GM18873 (cell line): Measurements from ENCODE around the gene GOT1.
A peak's percentile ranks its signal among the peaks of the same experiment; 100 is the strongest.

Experiments
- ATAC-seq: cut with Tn5 transposase; IDR thresholded peaks from one replicate; pipeline ENCODE4 v1.9.1; 2021; ENCODE audit warnings: mild to moderate bottlenecking, moderate library complexity, moderate number of reproducible peaks; ENCODE audit not compliant: unreplicated experiment, low FRiP score

The GOT1 gene

GRCh38 chr10:99430451-99431189 lies at the start of gene GOT1:
GOT1 (minus strand) TSS chr10:99430624; CDS start chr10:99430565, 59 bp downstream.
- ATAC-seq = peak; percentile 98

- ATAC-seq = no peak
Measured at GRCh38 chr10:99470327-99470726, 39.9 kb upstream of the GOT1 start.

GRCh38 chr10:99467236-99467999 lies 37.0 kb upstream of the GOT1 start:
- no peak for ATAC-seq

GRCh38 chr10:99466632-99467223 lies 36.3 kb upstream of the GOT1 start:
- no peak for ATAC-seq

- ATAC-seq = no peak
Measured at GRCh38 chr10:99461230-99461629, 30.8 kb upstream of the GOT1 start.

DNA sequence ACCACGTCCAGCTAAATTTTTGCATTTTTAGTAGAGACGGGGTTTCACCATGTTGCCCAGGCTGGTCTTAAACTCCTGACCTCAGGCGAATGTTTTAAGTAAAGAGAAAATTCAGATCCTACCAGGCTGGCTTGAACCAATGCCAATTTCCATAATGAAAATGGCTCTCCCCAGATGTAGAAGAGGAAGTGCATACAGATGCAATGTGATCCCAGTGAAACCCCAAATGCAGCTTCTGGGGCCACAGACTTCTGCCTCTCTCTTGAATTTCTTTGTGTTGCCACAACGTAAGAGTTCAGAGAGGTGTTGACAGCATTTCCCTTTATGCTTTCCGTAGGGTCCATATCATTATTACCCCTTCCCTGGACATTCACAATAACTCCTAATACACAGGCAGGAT lies 29.6 kb upstream of the GOT1 start:
- ATAC-seq = no peak

DNA sequence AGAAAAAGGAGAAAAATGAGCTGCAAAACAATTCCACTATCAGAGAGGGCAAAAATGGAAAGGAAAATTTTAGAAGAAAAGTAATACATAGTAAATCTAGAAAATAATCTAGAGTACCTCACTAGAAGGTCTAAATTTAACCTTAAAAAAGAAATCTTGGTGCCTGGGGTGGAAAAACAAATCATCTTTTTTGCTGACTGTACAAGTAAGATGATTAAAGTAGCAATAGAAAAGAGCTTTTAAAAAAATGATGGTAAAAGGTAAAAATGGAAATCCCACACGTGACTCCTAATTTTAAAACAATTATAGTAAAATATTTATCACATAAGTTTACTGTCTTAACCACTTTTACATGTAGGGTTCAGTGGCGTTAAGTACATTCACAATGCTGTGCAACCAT lies 28.8 kb upstream of the GOT1 start:
- ATAC-seq = no peak

GRCh38 chr10:99457813-99458212 lies 27.4 kb upstream of the GOT1 start:
- no peak for ATAC-seq

GRCh38 chr10:99456931-99457288 lies 26.5 kb upstream of the GOT1 start:
- no peak for ATAC-seq

GRCh38 chr10:99456207-99456930 lies 25.9 kb upstream of the GOT1 start:
- ATAC-seq = no peak

- no peak for ATAC-seq
Measured at GRCh38 chr10:99451981-99452380, 21.6 kb upstream of the GOT1 start.

DNA sequence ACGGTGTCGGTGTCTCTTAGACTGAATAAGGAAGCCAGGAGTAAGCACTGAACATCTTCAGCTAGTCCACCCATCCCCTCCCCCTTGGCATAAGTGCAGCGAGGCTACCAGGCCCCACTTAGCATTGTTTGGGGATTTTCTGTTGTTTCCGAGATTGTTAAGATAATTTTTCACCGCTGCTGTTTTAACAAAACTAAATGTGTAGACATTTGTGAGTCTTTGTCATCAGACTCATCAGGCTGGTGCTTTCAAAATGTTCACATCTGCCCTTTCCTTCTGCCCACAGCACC lies 21.0 kb upstream of the GOT1 start:
- no peak for ATAC-seq

- no peak for ATAC-seq
Measured at GRCh38 chr10:99450624-99451498, 20.4 kb upstream of the GOT1 start.

- ATAC-seq = no peak
Measured at GRCh38 chr10:99450156-99450555, 19.7 kb upstream of the GOT1 start.

DNA sequence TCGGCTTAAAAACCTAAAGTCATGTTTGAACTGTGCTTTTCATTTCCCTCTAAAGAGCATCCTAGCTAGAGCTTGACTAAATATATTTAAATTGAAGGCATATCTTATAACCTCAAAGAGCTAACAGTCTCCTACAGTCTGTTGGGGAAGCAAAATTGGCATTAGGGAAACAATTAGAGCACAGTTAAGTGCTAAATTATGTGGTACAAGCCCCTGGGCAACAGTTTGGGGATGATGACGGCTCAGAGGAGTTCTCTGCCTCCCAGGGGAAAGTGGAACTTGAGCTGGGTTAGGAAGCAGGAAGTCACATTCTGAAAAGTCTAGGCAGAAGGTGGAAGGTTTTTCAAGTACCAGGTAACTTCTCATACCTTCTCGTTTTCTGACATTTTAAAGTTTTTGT lies 18.6 kb upstream of the GOT1 start:
- ATAC-seq = no peak

- no peak for ATAC-seq
Measured at GRCh38 chr10:99444383-99445045, 14.1 kb upstream of the GOT1 start.

- no peak for ATAC-seq
Measured at GRCh38 chr10:99443500-99443899, 13.1 kb upstream of the GOT1 start.

DNA sequence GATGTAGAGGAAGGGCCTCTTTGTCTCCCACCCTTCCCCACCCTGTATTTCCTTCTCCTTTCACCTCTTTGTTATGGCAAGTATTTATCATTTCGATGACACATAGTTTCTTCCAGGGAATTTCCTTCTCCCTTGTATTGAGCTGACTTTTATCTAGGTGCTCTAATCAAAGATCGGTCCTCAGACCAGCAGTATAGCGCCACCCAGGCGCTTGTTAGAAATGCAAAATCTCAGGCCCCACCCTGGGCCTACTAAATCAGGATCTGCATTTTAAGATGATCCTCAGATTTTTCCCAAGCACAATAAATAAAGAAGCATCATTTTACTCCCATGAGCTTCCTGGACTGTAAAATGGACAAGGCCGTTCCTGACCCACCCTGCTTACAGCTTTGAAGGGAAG lies 12.0 kb upstream of the GOT1 start:
- ATAC-seq = no peak

DNA sequence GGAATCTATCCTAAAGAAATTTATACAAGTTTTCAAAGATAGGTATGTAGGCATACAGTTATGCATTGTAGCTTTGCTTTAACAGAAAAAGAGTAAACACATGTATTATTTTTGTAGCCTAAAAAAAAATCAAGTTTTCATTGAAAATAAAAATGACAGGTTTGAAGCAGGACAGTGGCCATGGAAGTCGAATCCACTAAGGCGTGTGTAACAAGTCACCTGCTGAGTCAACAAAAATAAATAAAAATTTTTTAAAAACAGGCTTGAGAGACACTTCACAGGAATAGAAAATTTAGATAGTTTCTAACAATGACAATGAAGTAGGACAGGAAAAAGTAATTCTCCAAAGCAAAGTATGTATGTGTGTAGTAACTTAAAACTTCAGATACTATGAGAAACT lies 8.5 kb upstream of the GOT1 start:
- ATAC-seq = no peak
